SU-DHL-6 (cell line): ENCODE measurements around the gene PDGFB.

ENCODE experiments used
- H2AFZ ChIP-seq: fragments of 200-600 bp; sonication (generic); 2 replicates; pipeline ENCODE4 v1.6.1; 2014; ENCODE audit warnings: low read depth, mild to moderate bottlenecking, moderate library complexity, mixed read lengths, antibody characterized with exemption, low read length; ENCODE audit not compliant: severe bottlenecking
- H3F3A ChIP-seq: fragments of 200-600 bp; shearing (Covaris generic); 2 replicates; pipeline ENCODE4 v1.6.0; 2016; ENCODE audit warnings: antibody characterized with exemption, mild to moderate bottlenecking; ENCODE audit not compliant: insufficient read depth
- H3K27ac ChIP-seq: fragments of 200-600 bp; sonication (generic); 2 replicates; pipeline ENCODE4 v1.5.1; 2016; ENCODE audit warnings: low read depth, mild to moderate bottlenecking, low read length, moderate library complexity, mixed read lengths
- H3K27me3 ChIP-seq: fragments of 200-600 bp; sonication (generic), shearing (Covaris generic); 2 replicates; pipeline ENCODE4 v1.6.0; 2014; ENCODE audit warnings: mild to moderate bottlenecking, low read length
- H3K36me3 ChIP-seq: fragments of 200-600 bp; sonication (generic); 2 replicates; pipeline ENCODE4 v1.6.1; 2014; ENCODE audit warnings: mild to moderate bottlenecking, low read length, mixed read lengths
- H3K4me2 ChIP-seq: fragments of 300-600, 200-600 bp; shearing (Covaris generic), sonication (generic); 2 replicates; pipeline ENCODE4 v1.6.0; 2014; ENCODE audit warnings: low read length, low read depth, mild to moderate bottlenecking; ENCODE audit not compliant: poor library complexity, severe bottlenecking
- H3K4me3 ChIP-seq: fragments of 200-600 bp; sonication (generic); 2 replicates; pipeline ENCODE4 v1.5.1; 2014; ENCODE audit warnings: antibody characterized with exemption, low read length, mild to moderate bottlenecking, mixed read lengths; ENCODE audit not compliant: insufficient read depth, poor library complexity, severe bottlenecking
- H3K79me2 ChIP-seq: fragments of 200-600 bp; sonication (generic); 2 replicates; pipeline ENCODE4 v1.6.1; 2014; ENCODE audit warnings: mild to moderate bottlenecking, low read length, moderate library complexity; ENCODE audit not compliant: insufficient read depth
- H3K9ac ChIP-seq: fragments of 200-600 bp; sonication (generic); 2 replicates; pipeline ENCODE4 v1.7.0; 2014; ENCODE audit warnings: mild to moderate bottlenecking, low read length
- H3K9me2 ChIP-seq: fragments of 200-600 bp; sonication (generic); replicated peaks from 2 replicates; pipeline ENCODE4 v1.6.1; 2014; ENCODE audit warnings: low read length; ENCODE audit not compliant: insufficient read depth
- H3K9me3 ChIP-seq: fragments of 200-600 bp; sonication (generic); 2 replicates; pipeline ENCODE4 v1.6.1; 2014; ENCODE audit warnings: low read length, mixed read lengths; ENCODE audit not compliant: insufficient read depth
- H4K20me1 ChIP-seq: fragments of 200-600 bp; sonication (generic); 2 replicates; pipeline ENCODE4 v1.6.1; 2014; ENCODE audit warnings: low read depth, mild to moderate bottlenecking, antibody characterized with exemption, low read length, moderate library complexity, mixed read lengths
- EZH2phosphoT487 ChIP-seq: fragments of 200-600 bp; sonication (generic), shearing (Covaris generic); conservative IDR thresholded peaks from 2 replicates; pipeline ENCODE4 v1.6.1; 2018; ENCODE audit warnings: mild to moderate bottlenecking, antibody characterized with exemption, low read length, moderate library complexity, mixed read lengths
- TF ChIP-seq, protein P1 (sequence below): fragments of 200-600 bp; sonication (generic); IDR thresholded peaks from one replicate; pipeline ENCODE4 v1.5.1; 2017; ENCODE audit warnings: antibody characterized with exemption, mild to moderate bottlenecking, low read length, moderate library complexity; ENCODE audit not compliant: insufficient read depth, poor library complexity, severe bottlenecking

Gene PDGFB

DNA sequence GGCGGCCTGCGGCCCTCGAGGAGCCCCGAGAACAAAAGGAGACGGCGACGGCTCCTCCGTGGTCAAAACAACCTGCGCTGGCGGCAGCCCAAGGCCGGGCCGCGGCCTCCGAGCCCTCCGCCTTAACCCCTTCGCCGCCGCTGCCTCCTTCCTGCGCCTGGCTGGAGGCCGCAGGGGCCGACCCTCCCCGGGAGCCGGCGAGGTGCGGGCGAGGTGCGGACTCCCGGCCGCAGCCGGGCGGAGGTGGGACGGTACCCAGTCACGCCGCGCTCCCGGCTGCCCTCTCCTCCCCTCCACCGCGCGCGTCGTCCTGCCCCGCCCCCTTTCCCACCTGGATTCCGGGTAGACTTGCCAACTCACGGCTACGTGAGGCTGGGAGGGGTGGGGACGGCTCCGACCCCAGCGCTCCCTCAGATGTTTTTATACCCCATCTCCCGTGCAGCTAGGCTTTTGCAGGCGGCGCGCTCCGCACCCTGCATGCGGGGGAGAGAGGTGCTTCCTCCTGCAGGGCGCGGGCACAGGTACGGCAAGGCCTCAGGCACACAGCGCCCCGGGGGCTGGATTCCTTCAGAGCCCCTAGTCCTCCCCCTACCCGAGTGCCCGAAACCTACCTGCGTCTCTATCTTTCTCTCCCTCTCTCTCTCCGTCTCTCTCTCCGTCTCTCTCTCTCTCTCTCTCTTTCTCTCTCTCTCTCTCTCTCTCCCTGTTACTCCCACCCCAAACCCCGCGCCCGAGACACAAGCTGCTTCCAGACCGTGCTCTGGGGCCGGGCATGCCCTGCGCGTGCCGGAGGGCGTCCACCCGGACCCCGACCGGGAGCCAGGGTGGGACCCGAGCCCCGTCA lies 2.0 kb downstream of the PDGFB start:
- Histone ChIP-seq H3K9me3 (no peaks in the 10 kb centered on the region), H3K4me3 (no peak overlapping the region), H3K27ac (no peak overlapping the region), H3K4me2 (no peak overlapping the region), H3K9me2 (no peaks in the 10 kb centered on the region), H3F3A (no peaks in the 10 kb centered on the region), H2AFZ (no peak overlapping the region), H3K36me3 (no peaks in the 10 kb centered on the region), H3K27me3 (no peaks in the 10 kb centered on the region), H3K9ac (no peak overlapping the region), H4K20me1 (no peaks in the 10 kb centered on the region), H3K79me2 (no peaks in the 10 kb centered on the region)
- TF ChIP-seq, protein P1, sequence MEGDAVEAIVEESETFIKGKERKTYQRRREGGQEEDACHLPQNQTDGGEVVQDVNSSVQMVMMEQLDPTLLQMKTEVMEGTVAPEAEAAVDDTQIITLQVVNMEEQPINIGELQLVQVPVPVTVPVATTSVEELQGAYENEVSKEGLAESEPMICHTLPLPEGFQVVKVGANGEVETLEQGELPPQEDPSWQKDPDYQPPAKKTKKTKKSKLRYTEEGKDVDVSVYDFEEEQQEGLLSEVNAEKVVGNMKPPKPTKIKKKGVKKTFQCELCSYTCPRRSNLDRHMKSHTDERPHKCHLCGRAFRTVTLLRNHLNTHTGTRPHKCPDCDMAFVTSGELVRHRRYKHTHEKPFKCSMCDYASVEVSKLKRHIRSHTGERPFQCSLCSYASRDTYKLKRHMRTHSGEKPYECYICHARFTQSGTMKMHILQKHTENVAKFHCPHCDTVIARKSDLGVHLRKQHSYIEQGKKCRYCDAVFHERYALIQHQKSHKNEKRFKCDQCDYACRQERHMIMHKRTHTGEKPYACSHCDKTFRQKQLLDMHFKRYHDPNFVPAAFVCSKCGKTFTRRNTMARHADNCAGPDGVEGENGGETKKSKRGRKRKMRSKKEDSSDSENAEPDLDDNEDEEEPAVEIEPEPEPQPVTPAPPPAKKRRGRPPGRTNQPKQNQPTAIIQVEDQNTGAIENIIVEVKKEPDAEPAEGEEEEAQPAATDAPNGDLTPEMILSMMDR = no peak
- no peak for TF ChIP-seq EZH2phosphoT487

DNA sequence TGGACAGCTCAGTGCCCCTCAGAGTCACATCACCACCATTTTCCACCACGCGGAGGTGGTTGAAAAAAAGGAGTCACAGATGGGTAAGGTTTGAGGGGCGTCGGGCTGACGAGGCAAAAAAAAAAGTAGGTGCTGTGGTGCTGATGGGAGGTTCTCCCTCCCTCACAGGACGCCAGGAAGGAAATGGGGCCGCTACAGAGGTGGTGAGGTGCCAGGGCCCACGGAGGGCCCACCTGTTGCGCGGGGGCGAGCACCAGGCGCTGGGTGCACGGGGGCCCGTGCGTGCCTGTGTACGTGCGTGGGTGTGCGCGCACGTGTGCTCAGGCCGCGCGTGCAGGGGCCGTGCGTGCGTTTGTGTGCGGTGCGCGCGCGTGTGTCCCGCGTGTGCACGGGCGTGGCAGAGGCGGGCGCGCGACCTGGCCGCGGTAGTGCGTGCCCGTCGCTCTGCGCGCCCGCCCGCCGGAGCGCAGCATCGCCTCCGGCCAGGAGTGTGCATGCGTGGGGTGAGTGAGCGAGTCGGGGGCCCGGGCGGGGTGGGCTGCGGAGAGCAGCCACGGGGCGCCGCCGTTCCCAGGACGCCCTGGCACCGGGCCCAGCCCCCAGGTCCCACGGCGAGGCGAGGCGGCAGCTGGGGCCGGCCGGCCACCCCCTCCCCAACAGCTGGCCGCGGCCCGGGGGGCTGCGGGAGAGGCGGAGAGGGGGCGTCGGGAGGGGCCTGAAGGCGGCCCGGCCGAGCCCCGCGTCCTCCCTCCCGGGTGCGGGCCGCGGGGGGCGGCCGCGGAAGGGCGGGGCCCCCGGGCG lies 2.8 kb downstream of the PDGFB start:
- Histone ChIP-seq H4K20me1 (no peaks in the 10 kb centered on the region), H3K9me2 (no peaks in the 10 kb centered on the region), H3K27me3 (no peaks in the 10 kb centered on the region), H3K4me3 (no peak overlapping the region), H3K9me3 (no peaks in the 10 kb centered on the region), H3K27ac (no peak overlapping the region), H3K9ac (no peak overlapping the region), H3K79me2 (no peaks in the 10 kb centered on the region), H2AFZ (no peak overlapping the region), H3K4me2 (no peak overlapping the region), H3K36me3 (no peaks in the 10 kb centered on the region), H3F3A (no peaks in the 10 kb centered on the region)
- TF ChIP-seq, protein P1 = no peak
- no peak for TF ChIP-seq EZH2phosphoT487

DNA sequence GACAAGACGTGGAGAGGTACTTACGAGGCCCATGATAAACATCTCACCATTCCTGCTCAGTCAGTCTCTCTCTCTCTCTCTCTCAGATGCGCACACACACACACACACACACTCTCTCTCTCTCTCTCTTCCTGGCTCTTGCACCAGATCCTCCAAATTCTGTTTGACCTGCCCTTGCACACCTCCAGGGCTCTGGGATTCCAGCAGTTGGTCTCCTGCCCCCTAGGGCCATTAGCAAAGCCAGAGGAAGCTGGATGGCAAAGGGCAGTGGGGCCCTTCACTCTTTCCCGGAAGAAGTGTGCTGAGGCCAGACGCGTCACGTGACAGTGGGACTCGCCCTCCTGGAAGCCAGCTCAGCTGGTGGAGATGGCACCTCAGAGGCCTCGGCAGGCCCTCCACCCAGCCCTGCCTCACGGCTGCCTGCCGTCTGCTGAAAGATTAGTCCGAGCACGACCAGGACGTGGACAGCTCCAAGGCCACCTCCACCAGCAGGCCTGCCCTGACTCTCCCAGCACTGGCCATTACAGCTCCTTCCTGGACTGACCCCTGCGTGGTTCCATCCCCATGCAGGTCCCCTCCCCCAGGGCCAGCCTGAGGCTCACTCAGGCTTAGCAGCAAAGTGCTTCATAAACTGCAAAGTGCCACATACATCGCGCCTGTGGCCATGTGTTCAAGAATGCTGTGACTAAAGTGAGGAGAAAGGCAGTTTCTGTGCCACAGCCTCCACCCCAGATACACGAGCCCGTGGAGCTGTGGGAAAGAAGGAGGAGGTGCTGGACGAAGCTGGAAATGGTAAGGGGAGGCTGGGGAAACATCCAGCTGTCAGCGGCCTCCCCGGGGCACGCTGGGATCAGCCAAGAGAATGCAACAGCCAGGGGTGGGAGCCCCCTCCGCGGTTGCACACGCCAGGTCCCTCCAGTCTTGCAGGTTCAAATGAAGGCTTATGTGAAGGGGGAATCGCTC lies 3.7 kb downstream of the PDGFB start:
- TF ChIP-seq, protein P1 = no peak
- TF ChIP-seq EZH2phosphoT487 = no peak
- Histone ChIP-seq H3K27me3 (no peaks in the 10 kb centered on the region), H3K4me3 (no peak overlapping the region), H4K20me1 (no peaks in the 10 kb centered on the region), H3K4me2 (no peak overlapping the region), H3K27ac (no peak overlapping the region), H3K36me3 (no peaks in the 10 kb centered on the region), H3K9me2 (no peaks in the 10 kb centered on the region), H3K79me2 (no peaks in the 10 kb centered on the region), H3K9me3 (no peaks in the 10 kb centered on the region), H2AFZ (no peak overlapping the region), H3K9ac (no peak overlapping the region), H3F3A (no peaks in the 10 kb centered on the region)
